HepG2 (cell line): ENCODE measurements around the gene NPFFR1. TPM values are rescaled to one million over a fixed set of nuclear protein-coding genes. Genes with fewer than 3 reads are reported as not detected.

Experiments used
- ARNT2 ChIP-seq: sonication (generic); formaldehyde crosslinking; IDR thresholded peaks from 2 replicates; pipeline ENCODE4 v1.8.0; 2022; ENCODE audit warnings: mild to moderate bottlenecking, low read depth, missing genetic modification reagents, moderate library complexity
- BATF2 ChIP-seq: sonication (generic); formaldehyde crosslinking; IDR thresholded peaks from 2 replicates; pipeline ENCODE4 v1.8.0; 2022; ENCODE audit warnings: mild to moderate bottlenecking, missing genetic modification reagents, moderate library complexity
- CBFB ChIP-seq: sonication (generic); formaldehyde crosslinking; IDR thresholded peaks from 2 replicates; pipeline ENCODE4 v1.4.0; 2020; ENCODE audit warnings: missing genetic modification reagents
- CBX5 ChIP-seq: sonication (generic); formaldehyde crosslinking; IDR thresholded peaks from 2 replicates; pipeline ENCODE4 v1.4.0; 2020; ENCODE audit warnings: missing genetic modification reagents, borderline replicate concordance
- CREB1 ChIP-seq, 2 experiments: fragments of 450-650 bp in 1 of 2; IDR thresholded peaks; 2 replicates each; pipeline ENCODE4 v1.6.1; 2016 to 2017; ENCODE audit warnings: control low read depth in 1 of 2, mild to moderate bottlenecking in 1 of 2, missing compliant biosample characterization in 1 of 2, missing genetic modification characterization in 1 of 2
- E2F1 ChIP-seq: sonication (generic); formaldehyde crosslinking; IDR thresholded peaks from 2 replicates; pipeline ENCODE4 v1.5.0; 2020; ENCODE audit warnings: missing genetic modification reagents
- HNF4G ChIP-seq, 2 experiments: sonication (generic) in 1 of 2; formaldehyde crosslinking in 1 of 2; IDR thresholded peaks; 2 replicates each; pipeline versions ENCODE4 v1.4.0 to v1.6.1; 2011 to 2020; ENCODE audit warnings: borderline replicate concordance in 2 of 2, low read depth in 2 of 2, mild to moderate bottlenecking in 2 of 2, low read length in 1 of 2, missing genetic modification reagents in 1 of 2, moderate library complexity in 1 of 2
- KLF15 ChIP-seq: sonication (generic); formaldehyde crosslinking; IDR thresholded peaks from 2 replicates; pipeline ENCODE4 v1.8.1; 2023; ENCODE audit warnings: borderline replicate concordance, mild to moderate bottlenecking, inconsistent platforms, missing genetic modification reagents, mixed read lengths
- NCOA1 ChIP-seq: sonication (generic); formaldehyde crosslinking; IDR thresholded peaks from 2 replicates; pipeline ENCODE4 v1.9.0; 2021; ENCODE audit warnings: missing genetic modification reagents
- PCBP1 ChIP-seq: fragments of 200-400 bp; formaldehyde crosslinking; IDR thresholded peaks from 2 replicates; pipeline ENCODE4 v1.6.1; 2017; ENCODE audit warnings: mild to moderate bottlenecking, low read depth, low read length, borderline replicate concordance
- REST ChIP-seq, 2 experiments: IDR thresholded peaks; 2 replicates each; pipeline ENCODE4 v1.6.1; 2011 to 2012; ENCODE audit warnings: low read length in 2 of 2, borderline replicate concordance in 1 of 2, low read depth in 1 of 2, mild to moderate bottlenecking in 1 of 2, moderate library complexity in 1 of 2
- RXRB ChIP-seq: IDR thresholded peaks from 2 replicates; pipeline ENCODE4 v1.6.1; 2016; ENCODE audit warnings: borderline replicate concordance, missing genetic modification reagents, missing compliant biosample characterization
- SP4 ChIP-seq: sonication (generic); formaldehyde crosslinking; IDR thresholded peaks from 2 replicates; pipeline ENCODE4 v1.8.1; 2023; ENCODE audit warnings: mild to moderate bottlenecking, missing genetic modification reagents
- TFDP1 ChIP-seq: IDR thresholded peaks from 2 replicates; pipeline ENCODE4 v1.6.1; 2016; ENCODE audit warnings: missing compliant biosample characterization, missing genetic modification reagents, borderline replicate concordance
- YEATS4 ChIP-seq: sonication (generic); formaldehyde crosslinking; IDR thresholded peaks from 2 replicates; pipeline ENCODE4 v1.4.0; 2020; ENCODE audit warnings: missing genetic modification reagents, borderline replicate concordance
- ZBTB26 ChIP-seq: IDR thresholded peaks from 2 replicates; pipeline ENCODE4 v1.6.1; 2016; ENCODE audit warnings: missing compliant biosample characterization, missing genetic modification reagents, borderline replicate concordance
- ZNF17 ChIP-seq: sonication (generic); formaldehyde crosslinking; IDR thresholded peaks from 2 replicates; pipeline ENCODE4 v1.5.0; 2020; ENCODE audit warnings: mild to moderate bottlenecking, missing genetic modification reagents
- ZNF558 ChIP-seq: sonication (generic); formaldehyde crosslinking; IDR thresholded peaks from 2 replicates; pipeline ENCODE4 v1.9.0; 2022; ENCODE audit warnings: mild to moderate bottlenecking, missing genetic modification reagents, borderline replicate concordance
- polyA plus RNA-seq, 8 experiments: library from polyadenylated mRNA; depleted of rRNA in 3 of 8; stranded (reverse) in 7 of 8; unstranded in 1 of 8; fragments of >200 nt; fragmentation: Illumina TruSeq in 4 of 8; extraction: Trizol in 4 of 8; gene quantifications; 2 replicates each; pipeline versions ENCODE4 v1.2.1 to v1.2.3, GENCODE V29; 2011 to 2016; ENCODE audit warnings: low read depth in 4 of 8, missing spikeins in 1 of 8, mixed read lengths in 1 of 8; ENCODE audit not compliant: insufficient read depth in 1 of 8
- total RNA-seq, 5 experiments: library from RNA; depleted of rRNA; stranded (reverse); fragments of >200 nt; fragmentation: Illumina TruSeq; extraction: Trizol; gene quantifications; 2 replicates each; pipeline ENCODE4 v1.2.3, GENCODE V29; 2016; ENCODE audit warnings: low read depth in 1 of 5

The NPFFR1 gene
- total and polyA plus RNA-seq, 2 of the 13 experiments (the other 11 are each of a cell fraction or from before 2014, with no cell fraction given): under 0.01 TPM; not detected in 1

GRCh38 chr10:70233109-70233938 lies 50.5 kb downstream of the NPFFR1 start, which contains the start of gene PPA1 (continued):
- TF ChIP-seq REST (IDR thresholded peaks at IDR 0.05; ENCODE audit: borderline replicate concordance in 1 of 2, low read depth in 1 of 2, low read length in 2 of 2) (peak in 1 of 2 experiments; percentile 17; a peak in 1 of 4 replicates), BATF2 (0 out of 2 replicates have a peak, but pooled peaks have one; percentile 49), PCBP1 (0 out of 2 replicates have a peak, but pooled peaks have one; percentile 11), SP4 (CRISPR knock-in tag) (0 out of 2 replicates have a peak, but pooled peaks have one; percentile 49), E2F1 (CRISPR knock-in tag) (peak; percentile 63; the same call in 1 of the 2 replicates), ARNT2 (peak; percentile 89), ZBTB26 (CRISPR knock-in tag) (peak; percentile 24; the same call in 1 of the 2 replicates), ZNF558 (CRISPR knock-in tag) (peak; percentile 89; the same call in 1 of the 2 replicates), NCOA1 (CRISPR knock-in tag) (0 out of 2 replicates have a peak, but pooled peaks have one; percentile 55), HNF4G (IDR thresholded peaks at IDR 0.05; ENCODE audit: borderline replicate concordance, low read depth, low read length) (peak; percentile 55; the same call in 1 of the 2 replicates), HNF4G (CRISPR knock-in tag; IDR thresholded peaks at IDR 0.05; ENCODE audit: borderline replicate concordance, low read depth) (0 out of 2 replicates have a peak, but pooled peaks have one; percentile 18), YEATS4 (CRISPR knock-in tag) (peak; percentile 96), CREB1 (IDR thresholded peaks at IDR 0.05) (no peak), CREB1 (CRISPR knock-in tag; IDR thresholded peaks at IDR 0.05) (no peak), ZNF17 (CRISPR knock-in tag) (no peak), RXRB (CRISPR knock-in tag) (peak; percentile 49; the same call in 1 of the 2 replicates), CBFB (0 out of 2 replicates have a peak, but pooled peaks have one; percentile 46), TFDP1 (CRISPR knock-in tag) (peak; percentile 89; the same call in 1 of the 2 replicates), KLF15 (CRISPR knock-in tag) (no peak), CBX5 (CRISPR knock-in tag) (peak; percentile 31; the same call in 1 of the 2 replicates)
